SU-DHL-6 (cell line): ENCODE results near the gene CH25H.

Experiments used
- H2AFZ ChIP-seq: fragments of 200-600 bp; sonication (generic); 2 replicates; pipeline ENCODE4 v1.6.1; 2014; ENCODE audit warnings: low read depth, mild to moderate bottlenecking, moderate library complexity, mixed read lengths, antibody characterized with exemption, low read length; ENCODE audit not compliant: severe bottlenecking
- H3F3A ChIP-seq: fragments of 200-600 bp; shearing (Covaris generic); 2 replicates; pipeline ENCODE4 v1.6.0; 2016; ENCODE audit warnings: antibody characterized with exemption, mild to moderate bottlenecking; ENCODE audit not compliant: insufficient read depth
- H3K27ac ChIP-seq: fragments of 200-600 bp; sonication (generic); 2 replicates; pipeline ENCODE4 v1.5.1; 2016; ENCODE audit warnings: low read depth, mild to moderate bottlenecking, low read length, moderate library complexity, mixed read lengths
- H3K27me3 ChIP-seq: fragments of 200-600 bp; sonication (generic), shearing (Covaris generic); 2 replicates; pipeline ENCODE4 v1.6.0; 2014; ENCODE audit warnings: mild to moderate bottlenecking, low read length
- H3K36me3 ChIP-seq: fragments of 200-600 bp; sonication (generic); 2 replicates; pipeline ENCODE4 v1.6.1; 2014; ENCODE audit warnings: mild to moderate bottlenecking, low read length, mixed read lengths
- H3K4me2 ChIP-seq: fragments of 300-600, 200-600 bp; shearing (Covaris generic), sonication (generic); 2 replicates; pipeline ENCODE4 v1.6.0; 2014; ENCODE audit warnings: low read length, low read depth, mild to moderate bottlenecking; ENCODE audit not compliant: poor library complexity, severe bottlenecking
- H3K4me3 ChIP-seq: fragments of 200-600 bp; sonication (generic); 2 replicates; pipeline ENCODE4 v1.5.1; 2014; ENCODE audit warnings: antibody characterized with exemption, low read length, mild to moderate bottlenecking, mixed read lengths; ENCODE audit not compliant: insufficient read depth, poor library complexity, severe bottlenecking
- H3K79me2 ChIP-seq: fragments of 200-600 bp; sonication (generic); 2 replicates; pipeline ENCODE4 v1.6.1; 2014; ENCODE audit warnings: mild to moderate bottlenecking, low read length, moderate library complexity; ENCODE audit not compliant: insufficient read depth
- H3K9ac ChIP-seq: fragments of 200-600 bp; sonication (generic); 2 replicates; pipeline ENCODE4 v1.7.0; 2014; ENCODE audit warnings: mild to moderate bottlenecking, low read length
- H3K9me2 ChIP-seq: fragments of 200-600 bp; sonication (generic); replicated peaks from 2 replicates; pipeline ENCODE4 v1.6.1; 2014; ENCODE audit warnings: low read length; ENCODE audit not compliant: insufficient read depth
- H3K9me3 ChIP-seq: fragments of 200-600 bp; sonication (generic); 2 replicates; pipeline ENCODE4 v1.6.1; 2014; ENCODE audit warnings: low read length, mixed read lengths; ENCODE audit not compliant: insufficient read depth
- H4K20me1 ChIP-seq: fragments of 200-600 bp; sonication (generic); 2 replicates; pipeline ENCODE4 v1.6.1; 2014; ENCODE audit warnings: low read depth, mild to moderate bottlenecking, antibody characterized with exemption, low read length, moderate library complexity, mixed read lengths
- EZH2phosphoT487 ChIP-seq: fragments of 200-600 bp; sonication (generic), shearing (Covaris generic); conservative IDR thresholded peaks from 2 replicates; pipeline ENCODE4 v1.6.1; 2018; ENCODE audit warnings: mild to moderate bottlenecking, antibody characterized with exemption, low read length, moderate library complexity, mixed read lengths
- TF ChIP-seq, protein P1 (sequence below): fragments of 200-600 bp; sonication (generic); IDR thresholded peaks from one replicate; pipeline ENCODE4 v1.5.1; 2017; ENCODE audit warnings: antibody characterized with exemption, mild to moderate bottlenecking, low read length, moderate library complexity; ENCODE audit not compliant: insufficient read depth, poor library complexity, severe bottlenecking

Gene CH25H

DNA sequence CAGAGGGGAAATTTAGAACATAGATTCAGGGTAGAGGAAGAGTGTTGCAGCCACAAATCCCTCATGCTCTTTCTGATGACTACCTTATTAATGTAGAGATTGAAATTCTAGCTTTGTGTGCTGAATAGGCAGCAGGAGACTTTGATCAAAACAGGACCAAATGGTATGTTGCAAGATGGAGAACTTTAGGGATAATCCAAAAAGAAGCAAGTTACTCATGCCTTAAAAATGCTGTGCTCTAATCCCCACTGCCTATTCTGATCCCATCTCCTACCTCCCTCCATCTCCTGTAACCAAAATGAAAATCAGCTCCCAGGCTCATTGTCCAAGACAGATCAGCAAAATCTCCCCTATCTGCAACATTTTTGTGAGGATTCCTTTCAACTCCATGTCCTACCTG is 31.3 kb downstream of the CH25H start:
- Histone ChIP-seq H3K9me2 (no peaks in the 10 kb centered on the region), H2AFZ (no peak overlapping the region), H3K9ac (no peak overlapping the region), H3K79me2 (no peaks in the 10 kb centered on the region), H4K20me1 (no peaks in the 10 kb centered on the region), H3K27ac (no peak overlapping the region), H3K4me3 (no peak overlapping the region), H3K36me3 (no peaks in the 10 kb centered on the region), H3K27me3 (no peaks in the 10 kb centered on the region), H3K9me3 (no peaks in the 10 kb centered on the region), H3F3A (no peaks in the 10 kb centered on the region), H3K4me2 (no peak overlapping the region)
- TF ChIP-seq, protein P1, sequence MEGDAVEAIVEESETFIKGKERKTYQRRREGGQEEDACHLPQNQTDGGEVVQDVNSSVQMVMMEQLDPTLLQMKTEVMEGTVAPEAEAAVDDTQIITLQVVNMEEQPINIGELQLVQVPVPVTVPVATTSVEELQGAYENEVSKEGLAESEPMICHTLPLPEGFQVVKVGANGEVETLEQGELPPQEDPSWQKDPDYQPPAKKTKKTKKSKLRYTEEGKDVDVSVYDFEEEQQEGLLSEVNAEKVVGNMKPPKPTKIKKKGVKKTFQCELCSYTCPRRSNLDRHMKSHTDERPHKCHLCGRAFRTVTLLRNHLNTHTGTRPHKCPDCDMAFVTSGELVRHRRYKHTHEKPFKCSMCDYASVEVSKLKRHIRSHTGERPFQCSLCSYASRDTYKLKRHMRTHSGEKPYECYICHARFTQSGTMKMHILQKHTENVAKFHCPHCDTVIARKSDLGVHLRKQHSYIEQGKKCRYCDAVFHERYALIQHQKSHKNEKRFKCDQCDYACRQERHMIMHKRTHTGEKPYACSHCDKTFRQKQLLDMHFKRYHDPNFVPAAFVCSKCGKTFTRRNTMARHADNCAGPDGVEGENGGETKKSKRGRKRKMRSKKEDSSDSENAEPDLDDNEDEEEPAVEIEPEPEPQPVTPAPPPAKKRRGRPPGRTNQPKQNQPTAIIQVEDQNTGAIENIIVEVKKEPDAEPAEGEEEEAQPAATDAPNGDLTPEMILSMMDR = no peak
- no peak for TF ChIP-seq EZH2phosphoT487

DNA sequence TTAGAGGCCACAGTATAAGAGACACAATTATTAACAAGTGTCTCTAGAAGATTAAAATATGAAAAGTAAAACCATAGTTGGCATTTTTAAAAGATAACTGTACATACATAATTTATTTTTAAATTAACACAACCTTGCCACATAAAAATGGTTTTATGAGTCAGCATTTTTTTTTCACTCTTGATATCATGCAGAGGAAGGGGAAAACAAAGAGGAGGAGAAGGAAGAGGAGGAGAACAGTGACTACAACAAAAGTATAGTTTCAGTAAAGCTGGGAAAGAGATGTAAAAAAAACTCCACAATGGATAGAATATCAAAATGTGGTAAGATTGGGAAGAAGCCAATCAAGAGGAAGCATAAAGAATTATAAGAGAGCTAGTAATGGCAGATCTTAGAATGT is 34.0 kb downstream of the CH25H start:
- H3K36me3 ChIP-seq = no peaks in the 10 kb centered on the region
- H3K27ac ChIP-seq = no peak overlapping the region
- no peaks in the 10 kb centered on the region for H3K27me3 ChIP-seq
- no peak overlapping the region for H2AFZ ChIP-seq
- no peak for TF ChIP-seq EZH2phosphoT487
- TF ChIP-seq, protein P1 = no peak
- no peaks in the 10 kb centered on the region for H4K20me1 ChIP-seq
- no peak overlapping the region for H3K9ac ChIP-seq
- H3K4me2 ChIP-seq = no peak overlapping the region
- no peak overlapping the region for H3K4me3 ChIP-seq
- no peaks in the 10 kb centered on the region for H3K9me2 ChIP-seq
- no peaks in the 10 kb centered on the region for H3K79me2 ChIP-seq
- no peaks in the 10 kb centered on the region for H3K9me3 ChIP-seq
- no peaks in the 10 kb centered on the region for H3F3A ChIP-seq

DNA sequence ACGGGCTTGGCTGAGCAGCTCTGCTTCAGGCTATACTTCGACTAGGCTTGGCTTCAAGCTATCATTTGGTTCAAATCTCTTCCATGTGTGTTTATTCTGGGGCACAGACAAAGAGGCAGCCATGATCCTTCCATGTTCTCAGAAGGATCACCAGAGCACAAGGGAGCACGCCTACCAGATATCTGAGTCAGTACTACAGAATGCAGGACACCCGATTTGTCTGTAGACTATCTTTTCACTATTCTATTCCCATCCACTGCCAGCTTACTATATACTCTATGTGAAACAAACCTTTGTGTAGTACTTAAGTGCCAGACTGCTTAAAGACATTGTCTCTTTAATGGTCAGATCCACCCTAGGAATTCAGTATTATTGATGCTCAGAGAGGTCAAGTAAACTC is 35.1 kb downstream of the CH25H start:
- H3K79me2 ChIP-seq = no peaks in the 10 kb centered on the region
- no peaks in the 10 kb centered on the region for H3K9me3 ChIP-seq
- TF ChIP-seq, protein P1 = no peak
- no peak for TF ChIP-seq EZH2phosphoT487
- no peak overlapping the region for H3K4me2 ChIP-seq
- H3K36me3 ChIP-seq = no peaks in the 10 kb centered on the region
- H2AFZ ChIP-seq = no peak overlapping the region
- no peaks in the 10 kb centered on the region for H4K20me1 ChIP-seq
- H3K9me2 ChIP-seq = no peaks in the 10 kb centered on the region
- H3K27me3 ChIP-seq = no peaks in the 10 kb centered on the region
- no peaks in the 10 kb centered on the region for H3F3A ChIP-seq
- no peak overlapping the region for H3K9ac ChIP-seq
- H3K4me3 ChIP-seq = no peak overlapping the region
- no peak overlapping the region for H3K27ac ChIP-seq
